ENCODE measurements around the gene PROSER1.

- no peak for TF ChIP-seq CTCF (IDR thresholded peaks at IDR 0.05)
- no peak for TF ChIP-seq POLR2A (IDR thresholded peaks at IDR 0.05)
Observed at GRCh38 chr13:39054112-39054511, 16.2 kb upstream of the PROSER1 start.

Data from lower leg skin (tissue), 3 donors.